Stimulated activated CD8-positive, alpha-beta memory T cell treated with anti-CD3 and anti-CD28 coated beads, Interleukin-12 subunit alpha, Interleukin-12 subunit beta, amount 100 ng/mL, for 24 hours (primary cell): Measurements from ENCODE around the gene CFD.
"Not testable (repeated sequence)": the region's sequence is repeated elsewhere in the genome, so short reads cannot be mapped to it uniquely, and the experiment has no call there.

Source experiments
- DNase-seq: peaks from one replicate; pipeline ENCODE4 v3.0.0-alpha.2; 2020; ENCODE audit errors: extremely low read depth

CFD gene

GRCh38 chr19:871446-872265 lies 12.2 kb downstream of the CFD start:
- DNase-seq, result no peak

GRCh38 chr19:872266-872951 lies 12.9 kb downstream of the CFD start:
- peak; percentile 64 for DNase-seq

- DNase-seq, result no peak
These were observed 13.6 kb downstream of the CFD start for GRCh38 chr19:873084-873483.

GRCh38 chr19:873561-874041 lies 14.1 kb downstream of the CFD start:
- no peak for DNase-seq

GRCh38 chr19:875265-875879 lies 15.9 kb downstream of the CFD start:
- no peak for DNase-seq

GRCh38 chr19:876089-876488 lies 16.6 kb downstream of the CFD start:
- DNase-seq, result no peak

- no peak for DNase-seq
These were observed 17.4 kb downstream of the CFD start for GRCh38 chr19:876780-877314.

- DNase-seq, result not testable (repeated sequence)
These were observed 18.7 kb downstream of the CFD start for GRCh38 chr19:877992-878660.

- not testable (repeated sequence) for DNase-seq
These were observed 19.5 kb downstream of the CFD start for GRCh38 chr19:878751-879561.

- DNase-seq, result no peak
These were observed 20.4 kb downstream of the CFD start for GRCh38 chr19:879711-880438.

GRCh38 chr19:881385-882071 lies 22.1 kb downstream of the CFD start:
- DNase-seq, result no peak

- DNase-seq, result no peak
These were observed 23.5 kb downstream of the CFD start for GRCh38 chr19:882871-883497.

GRCh38 chr19:883661-884211 lies 24.3 kb downstream of the CFD start:
- no peak for DNase-seq

- DNase-seq, result no peak
These were observed 25.2 kb downstream of the CFD start for GRCh38 chr19:884420-885211.

GRCh38 chr19:885536-886224 lies 26.2 kb downstream of the CFD start:
- no peak for DNase-seq

GRCh38 chr19:887072-887471 lies 27.6 kb downstream of the CFD start:
- no peak for DNase-seq

- no peak for DNase-seq
These were observed 28.1 kb downstream of the CFD start for GRCh38 chr19:887599-887998.
